T47D (cell line): ENCODE results near the gene FMNL2.

Experiments
- DNase-seq, 2 experiments: peaks; one replicate each; pipeline versions ENCODE4 v3.0.0 to v3.0.0-alpha.2; 2011 to 2012; ENCODE audit warnings: low read depth in 1 of 2, low spot score in 1 of 2
- JUND ChIP-seq: IDR thresholded peaks from 2 replicates; pipeline ENCODE4 v1.6.1; 2012; ENCODE audit warnings: low read depth
- in situ Hi-C: cut with HindIII; loops from 2 replicates; pipeline ENCODE4 v1.10.0; 2016; ENCODE audit warnings: low sequenced_read_pairs, low pct_unique_long_range_greater_than_20kb

Gene FMNL2

GRCh38 chr2:152617456-152618192, 282.6 kb downstream of the FMNL2 start:
- DNase-seq, result no peak
- in situ Hi-C loops, result no loop called here
- TF ChIP-seq JUND, result no peak

GRCh38 chr2:152618193-152618564, 283.2 kb downstream of the FMNL2 start:
- no peak for DNase-seq
- in situ Hi-C loops, result no loop called here
- TF ChIP-seq JUND, result no peak

- DNase-seq, result no peak
- in situ Hi-C loops, result no loop called here
- TF ChIP-seq JUND, result no peak
Measured at GRCh38 chr2:152620208-152620607, 285.2 kb downstream of the FMNL2 start.

- TF ChIP-seq JUND, result no peak
- DNase-seq, result no peak
- in situ Hi-C loops, result no loop called here
Measured at GRCh38 chr2:152620985-152621384, 286.0 kb downstream of the FMNL2 start.

GRCh38 chr2:152622219-152622618, 287.2 kb downstream of the FMNL2 start:
- DNase-seq, result no peak
- TF ChIP-seq JUND, result no peak
- in situ Hi-C loops, result no loop called here

- in situ Hi-C loops, result no loop called here
- no peak for TF ChIP-seq JUND
- DNase-seq, result no peak
Measured at GRCh38 chr2:152623076-152623740, 288.2 kb downstream of the FMNL2 start.

- in situ Hi-C loops, result no loop called here
- no peak for TF ChIP-seq JUND
- no peak for DNase-seq
Measured at GRCh38 chr2:152623775-152624174, 288.8 kb downstream of the FMNL2 start.

GRCh38 chr2:152624805-152625204, 289.8 kb downstream of the FMNL2 start:
- no peak for TF ChIP-seq JUND
- DNase-seq, result no peak
- in situ Hi-C loops, result no loop called here

- no peak for DNase-seq
- in situ Hi-C loops, result no loop called here
- no peak for TF ChIP-seq JUND
Measured at GRCh38 chr2:152626911-152627339, 292.0 kb downstream of the FMNL2 start.

GRCh38 chr2:152627351-152627957, 292.5 kb downstream of the FMNL2 start:
- in situ Hi-C loops, result no loop called here
- TF ChIP-seq JUND, result no peak
- peak in 1 of 2 experiments; percentile 35 for DNase-seq

- DNase-seq, result no peak
- in situ Hi-C loops, result no loop called here
- no peak for TF ChIP-seq JUND
Measured at GRCh38 chr2:152629202-152629601, 294.2 kb downstream of the FMNL2 start.

- no peak for DNase-seq
- TF ChIP-seq JUND, result no peak
- in situ Hi-C loops, result no loop called here
Measured at GRCh38 chr2:152630466-152630865, 295.5 kb downstream of the FMNL2 start.

- in situ Hi-C loops, result no loop called here
- DNase-seq, result no peak
- TF ChIP-seq JUND, result no peak
Measured at GRCh38 chr2:152632736-152633135, 297.8 kb downstream of the FMNL2 start.
